ENCODE data around the gene CALCOCO1.

The CALCOCO1 gene

DNA sequence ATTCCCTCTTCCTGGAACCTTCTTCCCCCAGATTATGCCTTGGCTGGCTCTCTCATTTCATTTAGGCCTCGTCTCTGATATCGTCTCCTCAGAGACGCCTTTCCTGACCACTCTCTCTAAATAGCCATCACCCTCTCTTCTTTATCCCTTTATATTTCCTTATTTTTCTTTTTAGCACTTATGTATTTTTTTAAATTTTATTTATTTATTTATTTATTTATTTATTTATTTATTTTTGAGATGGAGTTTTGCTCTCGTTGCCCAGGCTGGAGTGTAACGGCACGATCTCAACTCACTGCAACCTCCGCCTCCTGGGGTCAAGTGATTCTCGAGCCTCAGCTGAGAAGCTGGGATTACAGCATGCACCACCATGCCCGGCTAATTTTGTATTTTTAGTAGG is 43.3 kb downstream of the CALCOCO1 start:
- TF ChIP-seq GATA3 (IDR thresholded peaks at IDR 0.05; ENCODE audit: low read depth, low read length) (no peak), GATA2 (IDR thresholded peaks at IDR 0.05; ENCODE audit: low read depth, low read length) (no peak)

DNA sequence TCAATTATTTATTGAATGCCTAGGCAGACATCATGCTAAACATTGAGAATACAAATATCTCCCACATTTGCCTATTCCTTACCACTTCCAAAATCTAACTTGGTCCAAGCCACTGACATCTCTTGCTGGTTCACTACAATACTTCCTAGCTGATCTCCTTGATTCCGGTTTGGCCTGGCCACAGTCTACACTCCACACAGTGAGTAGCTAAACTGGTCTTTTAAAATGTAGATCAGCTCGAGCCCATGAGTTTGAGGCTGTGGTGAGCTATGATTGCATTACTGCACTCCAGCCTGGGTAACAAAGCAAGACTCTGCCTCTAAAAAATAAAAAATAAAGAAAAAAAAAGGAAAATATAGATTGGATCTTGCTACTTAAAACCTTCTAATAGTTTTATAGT is 43.8 kb downstream of the CALCOCO1 start:
- TF ChIP-seq GATA3 (IDR thresholded peaks at IDR 0.05; ENCODE audit: low read depth, low read length) (no peak), GATA2 (IDR thresholded peaks at IDR 0.05; ENCODE audit: low read depth, low read length) (no peak)

DNA sequence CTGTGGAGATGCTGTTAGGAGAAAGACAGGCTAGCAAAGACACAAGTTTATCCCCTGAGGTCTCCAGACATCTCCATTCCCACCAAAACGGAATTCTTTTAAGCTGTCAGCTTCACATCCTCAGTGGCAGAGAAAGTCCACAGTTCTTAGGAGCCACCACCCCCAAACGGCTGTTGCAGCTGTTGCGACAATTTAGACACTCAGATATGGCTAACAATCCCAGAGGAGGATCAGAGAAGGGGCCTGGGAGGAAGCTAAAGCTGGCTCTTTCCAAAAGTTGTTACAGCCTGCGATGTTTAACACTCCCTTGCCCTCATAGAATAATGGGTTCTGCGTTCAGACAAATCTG is 49.5 kb downstream of the CALCOCO1 start:
- TF ChIP-seq GATA2 (IDR thresholded peaks at IDR 0.05; ENCODE audit: low read depth, low read length): no peak
- no peak for TF ChIP-seq GATA3 (IDR thresholded peaks at IDR 0.05; ENCODE audit: low read depth, low read length)

DNA sequence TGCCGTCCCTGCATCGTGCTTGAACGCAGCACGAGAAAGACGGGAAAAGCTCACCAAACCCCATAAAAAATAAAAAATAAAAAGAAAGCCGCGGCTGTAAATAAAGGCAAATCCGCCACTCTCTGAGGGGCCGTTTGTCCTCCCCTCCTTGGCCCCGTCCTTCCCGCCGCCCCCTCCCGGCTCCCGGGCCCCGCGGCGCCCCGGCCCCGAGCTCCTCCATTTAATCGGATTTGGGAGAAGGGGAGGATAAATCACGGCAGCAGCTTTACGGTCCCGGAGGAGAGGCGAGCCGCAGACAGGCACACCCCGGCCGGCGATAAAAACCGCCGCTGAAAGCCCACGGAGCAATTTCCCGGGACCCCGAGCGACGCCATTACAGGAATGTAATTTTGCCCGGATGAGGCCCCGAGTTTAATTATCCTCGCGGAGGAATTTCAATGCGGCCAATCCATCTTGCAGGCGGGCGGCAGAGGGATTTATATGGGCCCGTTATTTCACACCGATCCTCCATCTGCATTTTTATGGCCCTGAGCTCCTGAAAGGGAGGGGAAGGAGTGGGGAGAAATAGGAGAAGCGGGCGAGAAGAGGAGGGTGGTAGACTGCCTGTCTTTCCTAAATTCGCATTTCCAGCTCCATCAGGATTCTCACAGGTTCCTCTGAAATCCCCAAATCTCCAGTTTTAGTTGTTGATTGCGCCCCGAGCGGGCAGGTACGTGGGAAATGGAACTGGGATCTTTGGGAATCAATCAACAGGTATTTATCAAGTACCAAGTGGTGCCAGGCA is 50.0 kb downstream of the CALCOCO1 start:
- no peak for TF ChIP-seq GATA3 (IDR thresholded peaks at IDR 0.05; ENCODE audit: low read depth, low read length)
- no peak for TF ChIP-seq GATA2 (IDR thresholded peaks at IDR 0.05; ENCODE audit: low read depth, low read length)

DNA sequence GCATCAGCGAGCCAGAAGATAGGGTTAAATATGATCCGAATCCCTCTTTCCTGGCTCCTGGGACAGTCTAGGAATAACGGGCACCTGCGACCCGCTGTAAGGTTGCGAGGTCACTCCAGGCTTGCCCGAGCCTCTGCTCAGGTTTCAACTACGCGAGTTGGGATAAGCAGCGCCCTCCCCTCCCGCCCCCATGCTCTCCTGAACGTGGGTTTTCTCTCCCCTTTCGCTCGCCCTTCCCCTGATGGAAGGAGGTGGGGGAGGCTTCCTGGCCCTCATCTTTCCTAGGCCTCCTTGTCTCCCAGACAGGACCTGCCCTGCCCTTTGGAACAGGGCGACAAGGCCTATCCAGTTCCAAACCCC is 50.6 kb downstream of the CALCOCO1 start:
- TF ChIP-seq GATA3 (IDR thresholded peaks at IDR 0.05; ENCODE audit: low read depth, low read length) (no peak), GATA2 (IDR thresholded peaks at IDR 0.05; ENCODE audit: low read depth, low read length) (no peak)

DNA sequence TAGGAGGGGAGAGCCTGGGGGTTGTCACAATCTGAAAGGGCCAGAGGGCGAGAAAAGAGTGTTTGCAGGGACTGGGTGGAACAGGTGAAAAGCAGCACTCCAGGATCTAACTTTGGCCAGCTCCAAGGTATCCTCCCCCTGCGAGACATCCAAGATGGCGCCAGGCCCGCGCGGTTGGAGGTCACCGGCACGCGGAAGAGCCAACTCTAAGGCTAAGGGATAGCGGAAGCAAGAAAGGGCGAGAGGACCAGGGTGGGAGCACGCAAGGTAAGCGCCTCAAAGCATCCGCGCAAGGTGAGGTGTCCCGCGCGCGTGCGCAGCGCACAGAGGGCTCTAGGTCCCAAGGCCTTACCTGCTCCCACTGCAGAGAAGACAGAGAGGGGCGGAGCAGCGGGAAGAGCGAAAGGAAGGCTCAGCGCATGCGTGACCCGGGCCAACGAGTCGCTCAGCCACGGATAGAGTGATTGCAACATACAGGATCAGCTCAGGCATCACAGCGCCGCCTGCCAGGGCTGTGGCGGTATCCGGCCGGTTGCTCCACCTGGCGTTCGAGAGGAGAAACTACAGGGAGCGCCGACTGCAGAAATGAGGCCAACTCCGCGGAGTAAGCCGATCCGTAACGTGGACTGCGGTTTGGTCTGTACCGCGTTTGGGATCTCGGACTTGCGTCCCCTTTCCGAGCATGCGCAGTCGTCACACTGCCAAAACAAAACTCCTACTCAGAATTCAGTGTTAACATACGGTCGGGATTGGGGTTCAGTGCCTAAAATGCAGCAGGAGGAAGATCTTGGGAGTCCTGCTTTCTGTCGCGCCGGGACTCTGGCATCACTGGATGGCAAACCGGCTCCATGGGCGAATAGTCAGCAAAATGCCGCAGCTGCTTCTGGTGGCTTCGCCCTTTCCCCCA is 51.3 kb downstream of the CALCOCO1 start, which contains the start of gene ATP5MC2:
TSS of gene ATP5MC2 (minus strand) at position 383 of the 907 bp plus-strand sequence. CDS start 3,469 bp downstream, outside the sequence.
- no peak for TF ChIP-seq GATA3 (IDR thresholded peaks at IDR 0.05; ENCODE audit: low read depth, low read length)
- TF ChIP-seq GATA2 (IDR thresholded peaks at IDR 0.05; ENCODE audit: low read depth, low read length): peak; percentile 26; the same call in 1 of the 2 replicates

DNA sequence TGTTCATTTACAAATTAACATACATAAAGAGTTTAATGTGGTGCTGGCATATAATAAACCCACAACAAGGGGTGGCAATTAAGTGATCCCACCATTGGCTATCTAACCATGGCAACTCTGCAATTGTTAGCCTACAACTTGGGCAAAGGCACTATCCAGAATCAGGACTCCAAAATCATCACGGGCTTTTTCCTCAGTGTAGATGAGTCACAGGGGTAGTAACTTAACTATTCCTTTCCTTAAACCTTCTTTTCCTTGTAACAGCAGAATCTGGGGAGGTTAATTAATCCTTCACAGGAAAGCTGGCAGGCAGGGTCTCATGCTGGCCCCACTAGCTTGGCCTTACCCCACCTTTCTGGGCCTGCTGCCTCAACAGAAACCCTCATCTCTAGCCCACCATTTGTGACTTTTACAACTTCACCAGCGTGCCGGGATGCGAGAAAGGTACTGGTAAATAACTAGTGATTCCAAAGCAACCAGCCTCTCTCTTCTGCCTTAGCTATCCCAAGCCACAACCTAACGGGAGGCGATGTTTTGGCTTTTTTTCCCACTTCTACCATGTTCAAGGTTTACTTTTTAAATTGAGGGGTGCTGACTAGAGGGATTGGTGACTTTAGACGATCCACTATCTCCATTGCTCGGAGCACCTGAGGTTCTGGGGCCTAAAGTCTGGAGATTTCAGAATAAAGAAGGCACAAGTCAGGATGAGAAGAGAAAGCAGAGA is 52.1 kb downstream of the CALCOCO1 start:
- TF ChIP-seq GATA2 (IDR thresholded peaks at IDR 0.05; ENCODE audit: low read depth, low read length) (no peak), GATA3 (IDR thresholded peaks at IDR 0.05; ENCODE audit: low read depth, low read length) (no peak)

DNA sequence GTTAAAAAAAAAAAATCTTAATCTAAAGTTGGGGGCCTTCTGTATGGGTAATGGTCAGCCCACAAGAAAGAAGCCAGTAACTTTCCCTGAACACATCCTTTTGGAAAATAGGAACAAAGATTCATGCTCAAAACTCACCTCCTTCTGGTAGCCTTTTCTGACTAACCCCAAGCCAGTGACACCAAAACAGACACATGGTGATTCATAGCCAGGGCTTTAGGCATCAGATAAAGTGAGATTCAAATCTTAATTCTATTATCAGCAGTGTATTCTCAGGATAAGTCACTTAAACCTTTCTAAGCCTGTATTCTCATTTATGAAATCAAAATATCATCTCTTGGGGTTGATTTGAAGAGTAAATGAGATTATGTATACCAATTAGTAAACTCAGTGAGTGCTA is 56.3 kb downstream of the CALCOCO1 start:
- TF ChIP-seq GATA2 (IDR thresholded peaks at IDR 0.05; ENCODE audit: low read depth, low read length): no peak
- TF ChIP-seq GATA3 (IDR thresholded peaks at IDR 0.05; ENCODE audit: low read depth, low read length): 0 out of 2 replicates have a peak, but pooled peaks have one; percentile 17

DNA sequence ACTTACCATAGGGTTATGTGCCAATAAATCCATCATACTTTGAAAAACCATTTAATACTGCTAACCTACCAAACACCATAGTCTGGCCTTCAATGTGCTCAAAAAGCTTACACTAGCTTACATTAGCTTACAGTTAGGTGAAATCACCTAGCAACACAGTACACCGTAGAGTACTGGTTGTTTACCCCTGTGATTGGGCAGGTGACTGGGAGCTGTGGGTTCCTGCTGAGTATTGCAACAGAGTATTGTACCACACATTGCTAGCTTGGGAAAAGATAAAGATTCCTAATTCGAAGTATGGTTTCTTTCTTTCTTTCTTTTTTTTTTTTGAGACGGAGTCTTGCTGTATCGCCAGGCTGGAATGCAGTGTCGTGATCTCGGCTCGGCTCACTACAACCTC is 56.9 kb downstream of the CALCOCO1 start:
- no peak for TF ChIP-seq GATA3 (IDR thresholded peaks at IDR 0.05; ENCODE audit: low read depth, low read length)
- no peak for TF ChIP-seq GATA2 (IDR thresholded peaks at IDR 0.05; ENCODE audit: low read depth, low read length)

DNA sequence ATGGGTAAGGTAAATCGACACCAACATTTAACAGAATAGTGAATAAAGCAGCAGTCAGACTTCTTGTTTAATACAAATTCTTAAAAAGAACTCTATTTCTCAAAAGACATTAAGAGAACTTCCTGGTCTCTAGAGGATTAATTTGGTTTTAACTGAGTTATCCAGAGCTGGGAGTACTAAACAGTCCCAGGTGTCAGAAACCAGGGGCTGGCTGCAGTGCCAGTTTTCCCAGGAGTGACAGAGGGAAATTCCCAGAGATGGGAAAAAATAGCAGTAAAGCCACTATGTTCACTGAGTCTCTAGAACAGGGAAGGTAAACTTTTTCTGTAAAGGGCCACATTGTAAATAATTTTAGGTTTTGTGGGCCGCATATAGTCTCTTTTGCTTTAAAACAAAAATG is 60.2 kb downstream of the CALCOCO1 start:
- TF ChIP-seq GATA2 (IDR thresholded peaks at IDR 0.05; ENCODE audit: low read depth, low read length) (no peak), GATA3 (IDR thresholded peaks at IDR 0.05; ENCODE audit: low read depth, low read length) (no peak)

DNA sequence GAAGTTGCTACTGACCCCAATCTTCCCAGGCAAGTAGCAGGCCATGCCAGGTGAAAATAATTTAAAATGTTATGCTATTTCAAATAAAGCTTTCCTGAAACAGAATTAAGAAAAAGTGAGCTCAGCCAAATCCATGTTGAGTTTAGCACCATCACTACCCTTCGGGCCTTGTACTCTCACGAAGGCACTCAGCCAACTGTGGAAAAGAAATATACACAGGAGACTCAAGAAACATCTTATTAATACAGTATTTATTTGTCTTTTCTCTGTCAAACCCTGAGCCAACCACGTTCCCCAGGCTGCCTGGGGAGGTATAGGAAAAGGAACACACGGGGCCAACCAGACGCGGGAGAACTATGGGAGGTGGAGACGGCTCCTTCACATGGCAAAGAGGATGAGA is 62.3 kb downstream of the CALCOCO1 start:
- no peak for TF ChIP-seq GATA3 (IDR thresholded peaks at IDR 0.05; ENCODE audit: low read depth, low read length)
- no peak for TF ChIP-seq GATA2 (IDR thresholded peaks at IDR 0.05; ENCODE audit: low read depth, low read length)

DNA sequence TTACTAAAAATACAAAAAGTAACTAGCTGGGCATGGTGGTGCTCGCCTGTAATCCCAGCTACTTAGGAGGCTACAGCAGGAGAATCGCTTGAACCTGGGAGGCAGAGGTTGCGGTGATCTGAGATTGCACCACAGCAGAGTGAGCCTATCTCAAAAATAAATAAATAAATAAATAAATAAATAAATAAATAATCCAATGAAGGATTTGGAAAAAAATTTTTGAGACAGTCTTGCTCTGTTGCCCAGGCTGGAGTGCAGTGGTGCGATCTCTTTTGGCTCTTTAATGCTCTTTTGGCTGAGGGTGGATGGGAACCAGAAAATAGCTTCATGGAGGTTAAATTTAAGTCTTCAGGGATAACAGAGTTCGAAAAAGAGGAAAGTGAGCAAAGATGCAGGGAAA is 63.1 kb downstream of the CALCOCO1 start:
- no peak for TF ChIP-seq GATA3 (IDR thresholded peaks at IDR 0.05; ENCODE audit: low read depth, low read length)
- TF ChIP-seq GATA2 (IDR thresholded peaks at IDR 0.05; ENCODE audit: low read depth, low read length): no peak

DNA sequence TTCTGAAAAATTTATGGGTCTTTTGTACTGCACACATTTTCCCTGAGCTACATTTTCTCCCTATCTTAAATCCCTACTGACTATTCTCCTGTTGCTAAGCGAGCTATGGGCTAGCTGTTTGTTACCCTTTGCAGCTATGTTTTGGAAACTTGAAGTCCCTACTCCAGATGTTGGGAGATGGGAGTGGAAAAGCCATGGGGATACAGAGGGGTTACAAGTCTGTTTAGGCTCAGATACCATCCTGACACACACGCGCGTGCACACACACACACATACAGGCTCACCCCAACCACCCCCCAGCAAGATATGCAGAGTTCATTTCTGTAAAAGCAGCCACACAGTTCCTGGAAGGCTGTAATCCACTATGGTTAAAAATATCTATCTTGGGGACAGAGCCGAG is 67.2 kb downstream of the CALCOCO1 start:
- TF ChIP-seq GATA2 (IDR thresholded peaks at IDR 0.05; ENCODE audit: low read depth, low read length) (no peak), GATA3 (IDR thresholded peaks at IDR 0.05; ENCODE audit: low read depth, low read length) (no peak)

DNA sequence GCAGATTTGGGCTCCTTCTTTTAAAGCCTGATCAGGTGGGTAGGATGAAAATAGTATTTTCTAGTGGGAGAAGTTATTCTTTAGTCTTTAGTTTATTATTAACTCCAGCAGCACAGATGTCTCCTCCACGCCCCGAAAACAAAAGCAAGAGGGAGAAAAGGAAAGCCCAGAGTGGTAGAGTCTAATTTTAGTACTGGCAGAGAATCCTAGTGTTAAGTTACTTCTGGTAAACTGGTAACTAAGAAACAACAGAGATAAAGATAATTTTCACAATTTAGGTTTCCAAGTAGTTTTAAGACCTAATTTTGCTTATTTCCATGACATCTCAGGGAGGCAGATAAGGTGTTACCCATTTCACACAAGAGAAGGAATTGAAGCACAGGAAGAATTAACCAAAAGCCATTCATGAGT is 67.7 kb downstream of the CALCOCO1 start:
- no peak for TF ChIP-seq GATA3 (IDR thresholded peaks at IDR 0.05; ENCODE audit: low read depth, low read length)
- TF ChIP-seq GATA2 (IDR thresholded peaks at IDR 0.05; ENCODE audit: low read depth, low read length): no peak
